GM12872 (cell line): ENCODE data around the gene MYO1D.

Experiments used
- CTCF ChIP-seq: IDR thresholded peaks from 3 replicates; pipeline ENCODE4 v1.5.1; 2011; ENCODE audit warnings: low read depth, mild to moderate bottlenecking, low read length, moderate library complexity; ENCODE audit not compliant: insufficient read depth

MYO1D gene

GRCh38 chr17:32752934-32753333, 124.0 kb downstream of the MYO1D start:
- TF ChIP-seq CTCF, result no peak

DNA sequence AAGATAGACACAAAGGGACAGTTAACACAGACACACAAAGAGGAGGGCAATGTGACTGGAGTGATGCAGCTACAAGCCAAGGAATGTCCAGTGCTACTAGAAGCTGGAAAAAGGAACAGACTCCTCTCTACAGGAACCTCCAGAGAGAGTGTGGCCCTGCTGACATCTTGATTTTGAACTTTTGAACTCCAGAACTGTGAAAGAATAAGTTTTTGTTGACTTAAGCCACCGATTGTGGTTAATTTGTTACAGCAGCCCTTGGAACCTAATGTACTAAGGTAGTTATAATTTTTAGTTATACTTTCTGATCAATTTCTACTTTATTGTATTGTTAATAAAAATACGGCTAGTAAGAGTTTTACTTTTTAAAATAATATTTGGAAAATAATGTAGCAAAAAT, 129.1 kb downstream of the MYO1D start:
- TF ChIP-seq CTCF, result no peak

GRCh38 chr17:32746698-32747097, 130.2 kb downstream of the MYO1D start:
- no peak for TF ChIP-seq CTCF

DNA sequence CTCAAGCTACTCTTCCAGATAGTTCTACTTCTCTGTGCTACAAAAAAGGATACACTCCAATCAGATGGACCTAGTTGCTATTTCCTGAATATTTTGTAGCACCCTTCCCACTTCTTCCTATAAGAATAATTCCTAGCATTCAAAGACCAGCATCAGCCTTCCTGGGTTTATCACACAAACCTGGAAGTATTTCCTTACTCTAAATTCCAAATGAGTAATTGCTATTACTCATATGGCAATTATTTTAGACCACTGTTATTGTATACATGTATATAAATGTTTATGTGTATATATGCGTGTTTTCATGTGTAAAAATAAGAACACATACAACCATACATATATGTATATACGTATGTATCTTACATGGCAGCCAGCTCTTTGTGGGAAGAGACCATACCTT, 130.6 kb downstream of the MYO1D start:
- TF ChIP-seq CTCF, result no peak

GRCh38 chr17:32742681-32743538, 134.0 kb downstream of the MYO1D start:
- no peak for TF ChIP-seq CTCF

DNA sequence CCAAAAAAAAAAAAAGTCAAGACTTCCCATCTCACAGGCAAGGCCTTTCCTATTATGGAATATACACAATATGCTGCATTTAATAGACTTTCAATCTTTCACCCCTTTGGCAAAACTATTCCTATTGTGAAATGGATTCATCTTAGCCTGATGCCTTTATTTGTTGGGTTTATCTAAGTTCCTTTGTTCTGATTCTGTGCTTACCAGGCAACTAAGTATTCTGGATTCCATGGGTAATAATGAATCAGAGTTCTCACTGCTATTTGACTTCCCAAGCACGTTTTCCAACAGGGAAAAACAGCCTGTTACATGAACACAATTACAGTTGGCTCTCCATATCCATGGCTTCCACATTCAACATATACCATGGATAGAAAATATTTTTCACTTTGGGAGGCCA, 135.5 kb downstream of the MYO1D start:
- TF ChIP-seq CTCF, result no peak

DNA sequence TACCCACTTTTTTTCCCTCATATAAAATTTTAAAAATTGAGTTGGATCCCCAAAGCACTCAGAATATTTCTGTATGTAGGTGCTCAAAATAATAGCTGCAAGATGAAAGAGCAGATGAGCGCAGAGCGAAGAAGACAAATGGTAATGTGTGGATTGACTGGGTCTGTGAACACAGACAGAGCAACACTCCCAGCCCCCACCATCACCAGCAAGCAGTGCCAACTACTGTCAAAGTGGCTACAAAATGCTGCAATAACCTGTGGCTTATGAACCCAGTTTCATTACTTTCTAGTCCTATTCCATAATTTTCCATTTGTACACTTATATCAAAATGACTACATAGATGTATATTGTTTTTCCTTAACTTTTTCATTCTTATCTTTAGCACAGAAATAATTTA, 137.2 kb downstream of the MYO1D start:
- TF ChIP-seq CTCF, result no peak
